Measurements from ENCODE around the gene CENATAC.
"Not testable (repeated sequence)": the region's sequence is repeated elsewhere in the genome, so short reads cannot be mapped to it uniquely, and the experiment has no call there.

GRCh38 chr11:119033421-119033820 is 35.5 kb downstream of the CENATAC start:
- TF ChIP-seq, protein P1, sequence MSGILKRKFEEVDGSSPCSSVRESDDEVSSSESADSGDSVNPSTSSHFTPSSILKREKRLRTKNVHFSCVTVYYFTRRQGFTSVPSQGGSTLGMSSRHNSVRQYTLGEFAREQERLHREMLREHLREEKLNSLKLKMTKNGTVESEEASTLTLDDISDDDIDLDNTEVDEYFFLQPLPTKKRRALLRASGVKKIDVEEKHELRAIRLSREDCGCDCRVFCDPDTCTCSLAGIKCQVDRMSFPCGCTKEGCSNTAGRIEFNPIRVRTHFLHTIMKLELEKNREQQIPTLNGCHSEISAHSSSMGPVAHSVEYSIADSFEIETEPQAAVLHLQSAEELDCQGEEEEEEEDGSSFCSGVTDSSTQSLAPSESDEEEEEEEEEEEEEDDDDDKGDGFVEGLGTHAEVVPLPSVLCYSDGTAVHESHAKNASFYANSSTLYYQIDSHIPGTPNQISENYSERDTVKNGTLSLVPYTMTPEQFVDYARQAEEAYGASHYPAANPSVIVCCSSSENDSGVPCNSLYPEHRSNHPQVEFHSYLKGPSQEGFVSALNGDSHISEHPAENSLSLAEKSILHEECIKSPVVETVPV (CRISPR knock-in tag; IDR thresholded peaks at IDR 0.05), result not testable (repeated sequence)
- TF ChIP-seq, protein P2, sequence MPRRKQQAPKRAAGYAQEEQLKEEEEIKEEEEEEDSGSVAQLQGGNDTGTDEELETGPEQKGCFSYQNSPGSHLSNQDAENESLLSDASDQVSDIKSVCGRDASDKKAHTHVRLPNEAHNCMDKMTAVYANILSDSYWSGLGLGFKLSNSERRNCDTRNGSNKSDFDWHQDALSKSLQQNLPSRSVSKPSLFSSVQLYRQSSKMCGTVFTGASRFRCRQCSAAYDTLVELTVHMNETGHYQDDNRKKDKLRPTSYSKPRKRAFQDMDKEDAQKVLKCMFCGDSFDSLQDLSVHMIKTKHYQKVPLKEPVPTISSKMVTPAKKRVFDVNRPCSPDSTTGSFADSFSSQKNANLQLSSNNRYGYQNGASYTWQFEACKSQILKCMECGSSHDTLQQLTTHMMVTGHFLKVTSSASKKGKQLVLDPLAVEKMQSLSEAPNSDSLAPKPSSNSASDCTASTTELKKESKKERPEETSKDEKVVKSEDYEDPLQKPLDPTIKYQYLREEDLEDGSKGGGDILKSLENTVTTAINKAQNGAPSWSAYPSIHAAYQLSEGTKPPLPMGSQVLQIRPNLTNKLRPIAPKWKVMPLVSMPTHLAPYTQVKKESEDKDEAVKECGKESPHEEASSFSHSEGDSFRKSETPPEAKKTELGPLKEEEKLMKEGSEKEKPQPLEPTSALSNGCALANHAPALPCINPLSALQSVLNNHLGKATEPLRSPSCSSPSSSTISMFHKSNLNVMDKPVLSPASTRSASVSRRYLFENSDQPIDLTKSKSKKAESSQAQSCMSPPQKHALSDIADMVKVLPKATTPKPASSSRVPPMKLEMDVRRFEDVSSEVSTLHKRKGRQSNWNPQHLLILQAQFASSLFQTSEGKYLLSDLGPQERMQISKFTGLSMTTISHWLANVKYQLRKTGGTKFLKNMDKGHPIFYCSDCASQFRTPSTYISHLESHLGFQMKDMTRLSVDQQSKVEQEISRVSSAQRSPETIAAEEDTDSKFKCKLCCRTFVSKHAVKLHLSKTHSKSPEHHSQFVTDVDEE (CRISPR knock-in tag; IDR thresholded peaks at IDR 0.05), result not testable (repeated sequence)
- TF ChIP-seq, protein P3, sequence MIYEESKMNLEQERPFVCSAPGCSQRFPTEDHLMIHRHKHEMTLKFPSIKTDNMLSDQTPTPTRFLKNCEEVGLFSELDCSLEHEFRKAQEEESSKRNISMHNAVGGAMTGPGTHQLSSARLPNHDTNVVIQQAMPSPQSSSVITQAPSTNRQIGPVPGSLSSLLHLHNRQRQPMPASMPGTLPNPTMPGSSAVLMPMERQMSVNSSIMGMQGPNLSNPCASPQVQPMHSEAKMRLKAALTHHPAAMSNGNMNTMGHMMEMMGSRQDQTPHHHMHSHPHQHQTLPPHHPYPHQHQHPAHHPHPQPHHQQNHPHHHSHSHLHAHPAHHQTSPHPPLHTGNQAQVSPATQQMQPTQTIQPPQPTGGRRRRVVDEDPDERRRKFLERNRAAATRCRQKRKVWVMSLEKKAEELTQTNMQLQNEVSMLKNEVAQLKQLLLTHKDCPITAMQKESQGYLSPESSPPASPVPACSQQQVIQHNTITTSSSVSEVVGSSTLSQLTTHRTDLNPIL (CRISPR knock-in tag; IDR thresholded peaks at IDR 0.05; ENCODE audit: low read depth), result not testable (repeated sequence)
- TF ChIP-seq RARB (CRISPR knock-in tag; IDR thresholded peaks at IDR 0.05); ZFP3 (CRISPR knock-in tag; IDR thresholded peaks at IDR 0.05); ARNTL (CRISPR knock-in tag; IDR thresholded peaks at IDR 0.05; ENCODE audit: borderline replicate concordance, low read depth); CSDC2 (CRISPR knock-in tag; IDR thresholded peaks at IDR 0.05); ISL1 (CRISPR knock-in tag; IDR thresholded peaks at IDR 0.05); TCF4 (CRISPR knock-in tag; IDR thresholded peaks at IDR 0.05; ENCODE audit: borderline replicate concordance); OSR1 (CRISPR knock-in tag; IDR thresholded peaks at IDR 0.05); ZFP30 (CRISPR knock-in tag; IDR thresholded peaks at IDR 0.05): not testable (repeated sequence)
- TF ChIP-seq, protein P4, sequence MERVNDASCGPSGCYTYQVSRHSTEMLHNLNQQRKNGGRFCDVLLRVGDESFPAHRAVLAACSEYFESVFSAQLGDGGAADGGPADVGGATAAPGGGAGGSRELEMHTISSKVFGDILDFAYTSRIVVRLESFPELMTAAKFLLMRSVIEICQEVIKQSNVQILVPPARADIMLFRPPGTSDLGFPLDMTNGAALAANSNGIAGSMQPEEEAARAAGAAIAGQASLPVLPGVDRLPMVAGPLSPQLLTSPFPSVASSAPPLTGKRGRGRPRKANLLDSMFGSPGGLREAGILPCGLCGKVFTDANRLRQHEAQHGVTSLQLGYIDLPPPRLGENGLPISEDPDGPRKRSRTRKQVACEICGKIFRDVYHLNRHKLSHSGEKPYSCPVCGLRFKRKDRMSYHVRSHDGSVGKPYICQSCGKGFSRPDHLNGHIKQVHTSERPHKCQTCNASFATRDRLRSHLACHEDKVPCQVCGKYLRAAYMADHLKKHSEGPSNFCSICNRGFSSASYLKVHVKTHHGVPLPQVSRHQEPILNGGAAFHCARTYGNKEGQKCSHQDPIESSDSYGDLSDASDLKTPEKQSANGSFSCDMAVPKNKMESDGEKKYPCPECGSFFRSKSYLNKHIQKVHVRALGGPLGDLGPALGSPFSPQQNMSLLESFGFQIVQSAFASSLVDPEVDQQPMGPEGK (CRISPR knock-in tag; IDR thresholded peaks at IDR 0.05; ENCODE audit: borderline replicate concordance), result not testable (repeated sequence)

All from SK-N-SH treated with all-trans-retinoic acid at 6 μM for 48 hours (cell line).